SH-SY5Y (cell line): ENCODE results near the gene DGKG.

Experiments used
- GATA2 ChIP-seq: IDR thresholded peaks from 2 replicates; pipeline ENCODE4 v1.6.1; 2011; ENCODE audit warnings: mild to moderate bottlenecking, low read depth, low read length
- GATA3 ChIP-seq: IDR thresholded peaks from 2 replicates; pipeline ENCODE4 v1.6.1; 2011; ENCODE audit warnings: low read depth, mild to moderate bottlenecking, low read length, moderate library complexity

The DGKG gene

GRCh38 chr3:186181901-186182300 lies 180.1 kb downstream of the DGKG start:
- TF ChIP-seq GATA3 (no peak), GATA2 (no peak)

- no peak for TF ChIP-seq GATA2
- no peak for TF ChIP-seq GATA3
Observed at GRCh38 chr3:186180891-186181481, 181.0 kb downstream of the DGKG start.

- no peak for TF ChIP-seq GATA2
- TF ChIP-seq GATA3, result no peak
Observed at GRCh38 chr3:186180151-186180550, 181.9 kb downstream of the DGKG start.

- TF ChIP-seq GATA3 (no peak), GATA2 (no peak)
Observed at GRCh38 chr3:186178412-186178811, 183.6 kb downstream of the DGKG start.

GRCh38 chr3:186176373-186176990 lies 185.6 kb downstream of the DGKG start:
- TF ChIP-seq GATA2 (no peak), GATA3 (no peak)

GRCh38 chr3:186173224-186173815 lies 188.7 kb downstream of the DGKG start:
- no peak for TF ChIP-seq GATA3
- TF ChIP-seq GATA2, result no peak

- TF ChIP-seq GATA3, result no peak
- no peak for TF ChIP-seq GATA2
Observed at GRCh38 chr3:186172353-186172752, 189.7 kb downstream of the DGKG start.

- TF ChIP-seq GATA2, result no peak
Observed at GRCh38 chr3:186171521-186171920, 190.5 kb downstream of the DGKG start.

GRCh38 chr3:186170516-186170915 lies 191.5 kb downstream of the DGKG start:
- TF ChIP-seq GATA2 (no peak), GATA3 (no peak)

GRCh38 chr3:186169379-186169778 lies 192.7 kb downstream of the DGKG start:
- TF ChIP-seq GATA3 (no peak), GATA2 (no peak)

- TF ChIP-seq GATA2 (no peak), GATA3 (no peak)
Observed at GRCh38 chr3:186168976-186169375, 193.1 kb downstream of the DGKG start.

- no peak for TF ChIP-seq GATA2
- TF ChIP-seq GATA3, result no peak
Observed at GRCh38 chr3:186167646-186168395, 194.2 kb downstream of the DGKG start.

GRCh38 chr3:186166491-186167288 lies 195.3 kb downstream of the DGKG start:
- no peak for TF ChIP-seq GATA2
- TF ChIP-seq GATA3, result no peak

- TF ChIP-seq GATA3 (no peak), GATA2 (no peak)
Observed at GRCh38 chr3:186166036-186166435, 196.0 kb downstream of the DGKG start.
